Small intestine (tissue), 7 donors: ENCODE results near the gene KMT2B. TPM values are rescaled to one million over a fixed set of nuclear protein-coding genes. Genes with fewer than 3 reads are reported as not detected.

ENCODE experiments used
- DNase-seq, 2 donors: peaks; one replicate each; pipeline versions ENCODE4 v3.0.0 to v3.0.0-alpha.2; 2013
- FAIRE-seq: peaks from 2 replicates; lab custom pipeline; 2012; peaks lifted over from hg19 to GRCh38; lab: Jason Lieb, UNC
- H3K27ac ChIP-seq, 3 donors: one replicate each; pipeline ENCODE4 v1.5.1; 2013; ENCODE audit warnings: low read length in 2 of 3, mild to moderate bottlenecking in 2 of 3, control low read depth in 1 of 3, inconsistent platforms in 1 of 3, low read depth in 1 of 3, moderate library complexity in 1 of 3
- H3K27me3 ChIP-seq, 3 donors: one replicate each; pipeline ENCODE4 v1.6.1; 2013; ENCODE audit warnings: low read length in 3 of 3, inconsistent platforms in 1 of 3; ENCODE audit not compliant: control insufficient read depth in 3 of 3, insufficient read depth in 3 of 3
- H3K36me3 ChIP-seq, 3 donors: one replicate each; pipeline ENCODE4 v1.6.1; 2013; ENCODE audit warnings: low read length in 3 of 3, inconsistent platforms in 1 of 3, low read depth in 1 of 3, mild to moderate bottlenecking in 1 of 3, moderate library complexity in 1 of 3; ENCODE audit not compliant: control insufficient read depth in 3 of 3, insufficient read depth in 2 of 3
- H3K4me1 ChIP-seq, 3 donors: one replicate each; pipeline ENCODE4 v1.6.1; 2013; ENCODE audit warnings: low read length in 2 of 3, inconsistent platforms in 1 of 3, low read depth in 1 of 3, mild to moderate bottlenecking in 1 of 3, moderate library complexity in 1 of 3; ENCODE audit not compliant: control insufficient read depth in 3 of 3, insufficient read depth in 2 of 3
- H3K4me3 ChIP-seq, 3 donors: one replicate each; pipeline ENCODE4 v1.5.1; 2013; ENCODE audit warnings: low read length in 3 of 3, control low read depth in 1 of 3, inconsistent platforms in 1 of 3, low read depth in 1 of 3, mild to moderate bottlenecking in 1 of 3, moderate library complexity in 1 of 3
- H3K9me3 ChIP-seq, 2 donors: one replicate each; pipeline ENCODE4 v1.6.1; 2013; ENCODE audit warnings: low read depth in 1 of 2, low read length in 1 of 2; ENCODE audit not compliant: control insufficient read depth in 2 of 2, insufficient read depth in 1 of 2
- WGBS, 3 donors: extraction: QIAGEN DNeasy Blood & Tissue Kit; methylation state at CpG; one replicate each; pipeline ENCODE4 v1.1.7; 2013; 5-methylcytosine and 5-hydroxymethylcytosine counted together
- polyA plus RNA-seq, 4 donors: library from polyadenylated mRNA; stranded (reverse) in 3 of 4; unstranded in 1 of 4; fragments of 200-250 nt in 3 of 4; fragments of 120-200 nt in 1 of 4; gene quantifications; one replicate each; pipeline versions ENCODE4 v1.2.1 to v1.2.3, GENCODE V29; 2013
- donor health status: healthy with polysubstance abuse.
- donor health status: control.
- donor health status: control.
- donor health status: Bipolar disorder and iron deficiency.
- donor health status: healthy.

The KMT2B gene
- polyA plus RNA-seq, 4 donors: 21.6 to 47.9 (median 26.3) TPM

DNA sequence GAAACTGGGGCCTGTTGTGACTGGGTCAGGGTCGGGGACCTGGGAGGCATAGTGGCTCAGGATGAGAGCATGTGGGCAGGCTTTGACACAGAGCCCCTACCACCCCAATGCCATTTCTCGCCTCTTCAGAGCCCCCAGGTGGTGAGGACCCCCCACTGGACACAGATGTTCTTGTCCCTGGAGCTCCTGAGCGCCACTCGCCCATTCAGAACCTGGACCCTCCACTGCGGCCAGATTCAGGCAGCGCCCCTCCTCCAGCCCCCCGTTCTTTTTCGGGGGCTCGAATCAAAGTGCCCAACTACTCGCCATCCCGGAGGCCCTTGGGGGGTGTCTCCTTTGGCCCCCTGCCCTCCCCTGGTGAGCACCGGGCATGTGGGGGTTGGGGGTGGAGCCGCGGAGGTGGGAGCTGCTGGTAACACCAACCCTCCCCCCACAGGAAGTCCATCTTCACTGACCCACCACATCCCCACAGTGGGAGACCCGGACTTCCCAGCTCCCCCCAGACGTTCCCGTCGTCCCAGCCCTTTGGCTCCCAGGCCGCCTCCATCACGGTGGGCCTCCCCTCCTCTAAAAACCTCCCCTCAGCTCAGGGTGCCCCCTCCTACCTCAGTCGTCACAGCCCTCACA is 14.1 kb downstream of the KMT2B start:
- H3K9me3 ChIP-seq: no peaks in the 10 kb centered on the region
- peaks cover 30 to 97% (median 57%) of the 10 kb centered on the region in 3 donors for H3K36me3 ChIP-seq
- H3K27ac ChIP-seq: no peak overlapping the region
- DNase-seq (no peak), FAIRE-seq (no peak)
- H3K4me1 ChIP-seq: no peaks in the 10 kb centered on the region
- H3K27me3 ChIP-seq: no peaks in the 10 kb centered on the region
- H3K4me3 ChIP-seq: no peak overlapping the region
- WGBS, 3 donors: 91 to 96% (median 93%) methylated on average over 20 to 21 of the region's 21 CpGs

DNA sequence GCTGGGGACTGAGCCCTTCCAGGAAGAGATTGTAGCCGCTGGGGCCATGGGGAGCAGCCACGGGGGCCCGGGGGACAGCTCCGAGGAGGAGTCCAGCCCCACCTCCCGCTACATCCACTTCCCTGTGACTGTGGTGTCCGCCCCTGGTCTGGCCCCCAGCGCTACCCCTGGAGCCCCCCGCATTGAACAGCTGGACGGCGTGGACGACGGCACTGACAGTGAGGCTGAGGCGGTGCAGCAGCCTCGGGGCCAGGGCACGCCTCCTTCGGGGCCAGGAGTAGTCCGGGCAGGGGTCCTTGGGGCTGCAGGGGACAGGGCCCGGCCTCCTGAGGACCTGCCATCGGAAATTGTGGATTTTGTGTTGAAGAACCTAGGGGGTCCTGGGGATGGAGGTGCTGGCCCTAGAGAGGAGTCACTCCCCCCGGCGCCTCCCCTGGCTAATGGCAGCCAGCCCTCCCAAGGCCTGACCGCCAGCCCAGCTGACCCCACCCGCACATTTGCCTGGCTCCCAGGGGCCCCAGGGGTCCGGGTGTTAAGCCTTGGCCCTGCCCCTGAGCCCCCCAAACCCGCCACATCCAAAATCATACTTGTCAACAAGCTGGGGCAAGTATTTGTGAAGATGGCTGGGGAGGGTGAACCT is 14.9 kb downstream of the KMT2B start:
- Histone ChIP-seq H3K4me3 (no peak overlapping the region), H3K36me3 (peaks cover 28 to 97% (median 50%) of the 10 kb centered on the region in 3 donors), H3K27me3 (no peaks in the 10 kb centered on the region), H3K9me3 (no peaks in the 10 kb centered on the region), H3K4me1 (no peaks in the 10 kb centered on the region), H3K27ac (no peak overlapping the region)
- 89% methylated on average over 23 to 25 of the region's 25 CpGs for WGBS, 3 donors
- FAIRE-seq (no peak), DNase-seq (no peak)

DNA sequence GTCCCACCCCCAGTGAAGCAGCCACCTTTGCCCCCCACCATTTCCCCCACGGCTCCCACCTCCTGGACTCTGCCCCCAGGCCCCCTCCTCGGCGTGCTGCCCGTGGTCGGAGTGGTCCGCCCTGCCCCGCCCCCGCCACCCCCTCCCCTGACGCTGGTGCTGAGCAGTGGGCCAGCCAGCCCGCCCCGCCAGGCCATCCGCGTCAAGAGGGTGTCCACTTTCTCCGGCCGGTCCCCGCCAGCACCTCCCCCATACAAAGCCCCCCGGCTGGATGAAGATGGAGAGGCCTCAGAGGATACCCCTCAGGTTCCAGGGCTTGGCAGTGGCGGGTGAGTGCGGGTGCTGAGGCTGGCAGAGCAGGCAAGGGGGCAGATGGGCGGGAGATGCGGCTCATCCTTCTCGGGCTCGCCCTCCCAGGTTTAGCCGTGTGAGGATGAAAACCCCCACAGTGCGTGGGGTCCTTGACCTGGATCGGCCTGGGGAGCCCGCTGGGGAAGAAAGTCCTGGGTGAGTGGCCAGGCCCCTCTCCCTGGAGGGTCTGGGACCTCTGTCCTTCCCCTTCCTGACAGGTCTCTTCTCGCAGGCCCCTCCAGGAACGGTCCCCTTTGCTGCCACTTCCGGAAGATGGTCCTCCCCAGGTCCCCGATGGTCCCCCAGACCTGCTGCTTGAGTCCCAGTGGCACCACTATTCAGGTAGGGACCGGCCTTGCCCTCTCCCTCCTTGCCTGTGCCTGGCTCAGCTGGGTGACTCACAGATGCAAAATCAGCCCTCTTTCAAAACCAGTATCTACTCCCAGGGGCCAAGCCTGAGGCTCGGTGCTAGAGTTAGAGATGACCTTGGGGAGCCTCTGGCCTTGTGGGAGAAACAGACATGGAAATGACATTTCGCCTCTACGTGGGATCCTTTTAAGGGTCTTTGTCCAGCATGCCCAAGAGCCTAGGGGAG is 15.7 kb downstream of the KMT2B start:
- 88 to 91% (median 90%) methylated on average over 29 to 35 of the region's 35 CpGs for WGBS, 3 donors
- Histone ChIP-seq H3K9me3 (no peaks in the 10 kb centered on the region), H3K36me3 (peaks cover 29 to 97% (median 44%) of the 10 kb centered on the region in 3 donors), H3K27ac (no peak overlapping the region), H3K27me3 (no peaks in the 10 kb centered on the region), H3K4me1 (no peaks in the 10 kb centered on the region), H3K4me3 (no peak overlapping the region)
- FAIRE-seq: no peak
- DNase-seq: no peak

DNA sequence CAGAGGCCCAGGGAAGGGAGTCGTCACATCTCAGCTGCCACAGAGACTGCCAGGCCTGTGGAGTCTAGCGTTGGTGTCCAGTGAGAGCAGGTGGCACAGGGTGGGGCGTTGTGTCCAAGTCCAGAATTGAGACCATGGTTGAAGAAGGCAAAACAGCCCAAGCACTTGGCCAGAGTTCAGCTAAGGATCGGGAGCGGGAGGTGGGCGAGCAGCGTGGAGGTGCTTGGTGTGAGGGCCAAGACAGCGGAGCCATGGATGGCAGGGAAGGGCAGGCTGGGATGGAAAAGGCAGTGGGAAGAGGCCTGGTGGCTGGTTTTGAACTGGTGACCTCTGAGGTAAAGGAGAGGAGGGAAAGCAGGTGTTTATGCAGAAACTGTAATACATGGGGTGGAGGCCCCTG is 16.5 kb downstream of the KMT2B start:
- no peak overlapping the region for H3K4me3 ChIP-seq
- DNase-seq: no peak
- no peak overlapping the region for H3K27ac ChIP-seq
- H3K27me3 ChIP-seq: no peaks in the 10 kb centered on the region
- FAIRE-seq: no peak
- H3K4me1 ChIP-seq: no peaks in the 10 kb centered on the region
- H3K36me3 ChIP-seq: peaks cover 27 to 97% (median 40%) of the 10 kb centered on the region in 3 donors
- H3K9me3 ChIP-seq: no peaks in the 10 kb centered on the region
- WGBS, 3 donors: 91 to 95% (median 92%) methylated on average over 8 of the region's 8 CpGs

DNA sequence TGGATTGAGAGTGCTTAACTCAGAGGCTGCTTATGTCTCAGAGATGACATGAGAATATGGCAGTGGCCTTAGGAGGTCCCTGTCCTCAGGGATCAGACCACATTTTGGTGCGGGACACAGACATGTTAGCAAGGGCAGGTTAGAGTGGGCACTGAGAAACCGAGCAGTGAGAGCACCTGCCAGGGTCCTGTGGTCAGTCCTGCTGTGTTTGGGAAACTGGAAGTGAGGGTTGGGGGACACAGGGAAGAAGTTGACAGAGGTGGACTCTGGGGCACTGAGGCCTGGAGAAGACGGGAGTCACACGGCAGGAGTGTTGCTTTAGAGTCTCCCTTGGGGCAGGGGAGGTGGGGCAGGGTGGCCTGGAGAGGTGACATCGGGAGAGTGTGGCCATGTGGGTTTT is 17.1 kb downstream of the KMT2B start:
- DNase-seq (no peak), FAIRE-seq (no peak)
- Histone ChIP-seq H3K27me3 (no peaks in the 10 kb centered on the region), H3K4me3 (no peak overlapping the region), H3K36me3 (peaks cover 26 to 93% (median 36%) of the 10 kb centered on the region in 3 donors), H3K27ac (no peak overlapping the region), H3K4me1 (peaks cover 0 to 3% (median 0%) of the 10 kb centered on the region in 3 donors), H3K9me3 (no peaks in the 10 kb centered on the region)
- 85 to 89% (median 88%) methylated on average over 4 to 5 of the region's 5 CpGs for WGBS, 3 donors

DNA sequence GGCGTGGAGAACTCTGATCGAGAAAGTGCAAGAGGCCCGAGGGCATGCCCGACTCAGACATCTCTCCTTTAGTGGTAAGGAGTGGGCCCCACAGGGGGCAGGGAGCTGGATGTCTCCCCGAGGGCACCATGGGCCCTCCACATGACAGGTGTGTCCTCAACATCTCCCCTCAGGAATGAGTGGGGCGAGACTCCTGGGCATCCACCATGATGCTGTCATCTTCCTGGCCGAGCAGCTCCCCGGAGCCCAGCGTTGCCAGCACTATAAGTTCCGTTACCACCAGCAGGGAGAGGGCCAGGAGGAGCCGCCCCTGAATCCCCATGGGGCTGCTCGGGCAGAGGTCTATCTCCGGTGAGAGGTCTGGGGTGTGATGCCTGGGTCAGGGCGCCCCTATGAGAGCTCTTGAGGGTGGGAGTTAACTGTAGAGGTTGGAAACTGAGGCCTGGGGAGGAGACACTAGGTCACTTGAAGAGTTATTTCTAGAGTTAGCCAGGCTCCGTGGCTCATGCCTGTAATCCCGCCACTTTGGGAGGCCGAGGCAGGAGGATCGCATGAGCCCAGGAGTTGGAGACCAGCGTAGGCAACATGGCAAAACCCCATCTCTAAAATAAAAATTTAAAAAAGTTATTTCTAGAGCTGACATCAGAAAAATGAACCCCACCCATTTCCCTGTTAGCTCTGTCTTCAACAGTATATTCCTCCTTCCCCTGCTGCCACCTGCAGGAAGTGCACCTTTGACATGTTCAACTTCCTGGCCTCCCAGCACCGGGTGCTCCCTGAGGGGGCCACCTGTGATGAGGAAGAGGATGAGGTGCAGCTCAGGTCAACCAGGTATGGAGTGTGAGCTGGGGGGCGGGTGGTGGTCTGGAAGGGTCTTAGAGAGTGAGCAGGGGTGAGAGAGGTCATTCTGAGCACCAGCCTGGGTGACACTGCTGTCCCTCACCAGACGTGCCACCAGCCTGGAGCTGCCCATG is 19.4 kb downstream of the KMT2B start:
- Histone ChIP-seq H3K36me3 (peaks cover 16 to 74% (median 18%) of the 10 kb centered on the region in 3 donors), H3K4me1 (peaks cover 0 to 6% (median 0%) of the 10 kb centered on the region in 3 donors), H3K9me3 (no peaks in the 10 kb centered on the region), H3K27ac (no peak overlapping the region), H3K4me3 (no peak overlapping the region), H3K27me3 (no peaks in the 10 kb centered on the region)
- FAIRE-seq (no peak), DNase-seq (no peak)
- WGBS, 3 donors: 84 to 90% (median 88%) methylated on average over 22 of the region's 22 CpGs

DNA sequence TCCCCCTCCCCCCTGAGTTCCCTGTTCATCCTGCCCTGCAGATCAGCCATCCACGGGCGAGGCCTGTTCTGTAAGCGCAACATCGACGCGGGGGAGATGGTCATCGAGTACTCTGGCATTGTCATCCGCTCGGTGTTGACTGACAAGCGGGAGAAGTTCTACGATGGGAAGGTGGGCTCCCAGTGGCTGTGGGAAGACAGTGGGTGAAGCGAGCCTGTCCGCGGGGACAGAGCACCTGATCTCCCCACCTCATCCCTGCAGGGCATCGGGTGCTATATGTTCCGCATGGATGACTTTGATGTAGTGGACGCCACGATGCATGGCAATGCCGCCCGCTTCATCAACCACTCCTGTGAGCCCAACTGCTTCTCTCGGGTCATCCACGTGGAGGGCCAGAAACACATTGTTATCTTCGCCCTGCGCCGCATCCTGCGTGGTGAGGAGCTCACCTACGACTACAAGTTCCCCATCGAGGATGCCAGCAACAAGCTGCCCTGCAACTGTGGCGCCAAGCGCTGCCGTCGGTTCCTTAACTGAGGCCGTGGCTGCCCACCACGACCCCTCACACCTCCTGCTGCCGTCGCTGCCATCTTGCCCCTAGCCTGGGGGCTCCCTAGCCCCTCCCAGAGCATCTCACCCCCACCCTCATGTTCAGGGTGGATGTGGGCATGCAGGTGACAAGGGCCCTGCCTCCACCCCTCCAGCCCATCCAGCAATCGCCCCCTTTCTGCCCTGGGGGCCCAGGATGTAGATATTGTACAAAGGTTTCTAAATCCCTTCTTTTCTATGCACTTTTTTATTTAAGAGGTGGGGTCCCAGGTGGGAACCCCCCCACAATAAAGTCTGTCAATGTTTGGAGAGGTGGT is 20.5 kb downstream of the KMT2B start:
- no peaks in the 10 kb centered on the region for H3K27me3 ChIP-seq
- DNase-seq: no peak
- no peak for FAIRE-seq
- peaks cover 12 to 73% (median 12%) of the 10 kb centered on the region in 3 donors for H3K36me3 ChIP-seq
- H3K27ac ChIP-seq: no peak overlapping the region
- H3K4me1 ChIP-seq: peaks cover 0 to 6% (median 0%) of the 10 kb centered on the region in 3 donors
- 91 to 96% (median 92%) methylated on average over 35 to 37 of the region's 37 CpGs for WGBS, 3 donors
- no peak overlapping the region for H3K4me3 ChIP-seq
- no peaks in the 10 kb centered on the region for H3K9me3 ChIP-seq
